K562 (cell line): Measurements from ENCODE around the gene EPO. TPM values are rescaled to one million over a fixed set of nuclear protein-coding genes. Genes with fewer than 3 reads are reported as not detected.
A peak's percentile ranks its signal among the peaks of the same experiment; 100 is the strongest.

Source experiments
- ARID2 ChIP-seq: fragments of 450-650 bp; IDR thresholded peaks from 2 replicates; pipeline ENCODE4 v1.6.1; 2017; ENCODE audit warnings: antibody characterized with exemption, mild to moderate bottlenecking
- CEBPB ChIP-seq: fragments of 450-650 bp; IDR thresholded peaks from 2 replicates; pipeline ENCODE4 v1.6.1; 2016; ENCODE audit warnings: missing genetic modification characterization, missing compliant biosample characterization
- CTCFL ChIP-seq: IDR thresholded peaks from 2 replicates; pipeline ENCODE4 v1.6.1; 2011; ENCODE audit warnings: borderline replicate concordance, low read depth, mild to moderate bottlenecking, moderate library complexity, low read length; ENCODE audit not compliant: insufficient read depth, poor library complexity, severe bottlenecking
- FOXP1 ChIP-seq: sonication (generic); formaldehyde crosslinking; IDR thresholded peaks from 2 replicates; pipeline ENCODE4 v1.8.0; 2022; ENCODE audit warnings: mild to moderate bottlenecking, missing genetic modification reagents
- IRF9 ChIP-seq: fragments of 450-650 bp; IDR thresholded peaks from 2 replicates; pipeline ENCODE4 v1.6.1; 2016; ENCODE audit warnings: missing biosample characterization, missing genetic modification characterization
- MTA3 ChIP-seq: fragments of 450-650 bp; formaldehyde crosslinking; IDR thresholded peaks from 2 replicates; pipeline ENCODE4 v1.6.1; 2017; ENCODE audit warnings: mild to moderate bottlenecking, borderline replicate concordance
- PREB ChIP-seq: sonication (generic); formaldehyde crosslinking; IDR thresholded peaks from 2 replicates; pipeline ENCODE4 v1.8.1; 2023; ENCODE audit warnings: mild to moderate bottlenecking, missing genetic modification reagents
- PYGO2 ChIP-seq: fragments of 450-650 bp; IDR thresholded peaks from 2 replicates; pipeline ENCODE4 v1.6.1; 2016; ENCODE audit warnings: mild to moderate bottlenecking, missing genetic modification characterization, moderate library complexity, missing compliant biosample characterization
- RBM34 ChIP-seq: fragments of 200-400 bp; formaldehyde crosslinking; IDR thresholded peaks from 2 replicates; pipeline ENCODE4 v1.6.1; 2018; ENCODE audit warnings: low read length, borderline replicate concordance; ENCODE audit not compliant: insufficient read depth
- SAP30 ChIP-seq: fragments of 200-600 bp; sonication (generic); IDR thresholded peaks from 2 replicates; pipeline ENCODE4 v1.6.1; 2012; ENCODE audit warnings: borderline replicate concordance, low read depth, mild to moderate bottlenecking, moderate library complexity, low read length, control low read depth, inconsistent platforms; ENCODE audit not compliant: insufficient read depth, poor library complexity, severe bottlenecking
- SIX5 ChIP-seq, 2 experiments: IDR thresholded peaks; 2 replicates each; pipeline ENCODE4 v1.6.1; 2011; ENCODE audit warnings: low read length in 2 of 2, borderline replicate concordance in 1 of 2, low read depth in 1 of 2, mild to moderate bottlenecking in 1 of 2, moderate library complexity in 1 of 2; ENCODE audit not compliant: insufficient read depth in 1 of 2
- SMAD3 ChIP-seq: fragments of 450-650 bp; formaldehyde crosslinking; conservative IDR thresholded peaks from 2 replicates; pipeline ENCODE4 v1.4.0; 2020; ENCODE audit warnings: mild to moderate bottlenecking
- SP1 ChIP-seq: sonication (generic); formaldehyde crosslinking; IDR thresholded peaks from 2 replicates; pipeline ENCODE4 v1.8.1; 2022; ENCODE audit warnings: mild to moderate bottlenecking, missing genetic modification reagents
- SRF ChIP-seq, 2 experiments: fragments of 250-450, 450-650 bp in 1 of 2; sonication (Bioruptor Pico) in 1 of 2; sonication (generic) in 1 of 2; formaldehyde crosslinking; IDR thresholded peaks; 2 replicates each; pipeline versions ENCODE4 v1.5.0 to v1.5.1; 2020 to 2022; ENCODE audit warnings: mild to moderate bottlenecking in 1 of 2, missing genetic modification reagents in 1 of 2
- STAT5B ChIP-seq: fragments of 250-450 bp; sonication (Bioruptor Pico); IDR thresholded peaks from 2 replicates; pipeline ENCODE4 v1.8.0; 2021; ENCODE audit warnings: mild to moderate bottlenecking, inconsistent platforms
- TBP ChIP-seq: optimal IDR thresholded peaks from 2 replicates; pipeline ENCODE3; 2011; ENCODE audit warnings: low read depth, low read length, improper control_type of control experiment
- THRB ChIP-seq: fragments of 450-650 bp; formaldehyde crosslinking; conservative IDR thresholded peaks from 2 replicates; pipeline ENCODE4 v1.4.0; 2022; ENCODE audit warnings: mild to moderate bottlenecking, missing genetic modification characterization
- ZNF311 ChIP-seq: fragments of 250-450 bp; sonication (Bioruptor Pico); IDR thresholded peaks from 2 replicates; pipeline ENCODE4 v1.4.0; 2020; ENCODE audit warnings: mild to moderate bottlenecking, moderate library complexity
- ZNF717 ChIP-seq: fragments of 250-450 bp; sonication (Bioruptor Pico); IDR thresholded peaks from 2 replicates; pipeline ENCODE4 v1.5.0; 2021
- polyA plus RNA-seq, 8 experiments: library from polyadenylated mRNA; depleted of rRNA in 4 of 8; stranded (reverse) in 5 of 8; unstranded in 3 of 8; fragments of >200 nt; fragmentation: Nextera tagmentation in 2 of 8; fragmentation: Illumina TruSeq in 1 of 8; extraction: Ambion mirVana in 2 of 8; extraction: Trizol in 1 of 8; gene quantifications; 2 replicates each; pipeline versions ENCODE4 v1.2.1 to v1.2.3, GENCODE V29; 2011 to 2014; ENCODE audit warnings: inconsistent platforms in 1 of 8, missing spikeins in 1 of 8
- total RNA-seq, 7 experiments: library from RNA; depleted of rRNA in 6 of 7; stranded (reverse); fragments of >200 nt in 6 of 7; fragmentation: Illumina TruSeq in 2 of 7; extraction: Trizol in 2 of 7; gene quantifications; 2 replicates each; pipeline versions ENCODE4 v1.2.1 to v1.2.3, GENCODE V29; 2011 to 2021; ENCODE audit warnings: low replicate concordance in 1 of 7

The EPO gene
- total and polyA plus RNA-seq, 9 of the 15 experiments (the other 6 are each of a cell fraction or from before 2014, with no cell fraction given): 0.06 to 0.41 (median 0.07) TPM; not detected in 6

- TF ChIP-seq CTCFL: peak; percentile 1
- peak; percentile 75; the same call in 1 of the 2 replicates for TF ChIP-seq SMAD3 (CRISPR knock-in tag)
- TF ChIP-seq ZNF717 (CRISPR knock-in tag): no peak
- TF ChIP-seq THRB (CRISPR knock-in tag): peak; percentile 42; the same call in 1 of the 2 replicates
- no peak for TF ChIP-seq PYGO2 (tag)
- TF ChIP-seq ZNF311 (CRISPR knock-in tag): no peak
- TF ChIP-seq SAP30: no peak
- peak; percentile 97 for TF ChIP-seq SP1 (CRISPR knock-in tag)
- TF ChIP-seq PREB (CRISPR knock-in tag): peak; percentile 47; the same call in 1 of the 2 replicates
- no peak for TF ChIP-seq IRF9 (tag)
- TF ChIP-seq ARID2: no peak
- TF ChIP-seq SIX5 (IDR thresholded peaks at IDR 0.05; ENCODE audit: borderline replicate concordance in 1 of 2, insufficient read depth in 1 of 2, low read depth in 1 of 2, low read length in 2 of 2): peak; percentile 54 to 59; a peak in 2 of 4 replicates
- TF ChIP-seq SRF (CRISPR knock-in tag; IDR thresholded peaks at IDR 0.05): peak in 1 of 2 experiments; percentile 70; a peak in 1 of 4 replicates
- TF ChIP-seq STAT5B (CRISPR knock-in tag): no peak
- no peak for TF ChIP-seq CEBPB (tag)
- TF ChIP-seq TBP: peak; percentile 86
- TF ChIP-seq RBM34: no peak
- peak; percentile 44; the same call in 1 of the 2 replicates for TF ChIP-seq FOXP1 (CRISPR knock-in tag)
- peak; percentile 91 for TF ChIP-seq MTA3
Measured at GRCh38 chr7:100673302-100673941, 46.8 kb upstream of the EPO start, which contains the start of gene GNB2 (continued).
